MCF 10A (cell line): ENCODE data around the gene CAPN9. TPM values are rescaled to one million over a fixed set of nuclear protein-coding genes. Genes with fewer than 3 reads are reported as not detected.

Experiments
- BruUV-seq: library from RNA; stranded (reverse); fragments of 400-500 nt; replicated peaks from 2 replicates; lab custom pipeline; 2021; lab: Mats Ljungman, UMichigan
- CTCF ChIA-PET: fragments of 300-600 bp; sonication (Branson Sonifier 250); formaldehyde crosslinking; extraction: SDS; loops from one replicate; lab custom pipeline; 2021; ENCODE audit warnings: antibody characterized with exemption, inconsistent platforms; lab: Yijun Ruan, JAX
- POLR2A ChIA-PET: fragments of 300-600, 350-650 bp; sonication (Branson Sonifier 250); formaldehyde crosslinking; extraction: SDS; loops from one replicate; lab custom pipeline; 2020; ENCODE audit warnings: antibody characterized with exemption, inconsistent platforms; lab: Yijun Ruan, JAX
- DNase-seq: peaks from one replicate; pipeline ENCODE4 v3.0.0-alpha.2; 2018; ENCODE audit not compliant: unreplicated experiment
- H3K27ac Mint-ChIP-seq: one replicate; pipeline ENCODE4 v1.8.0; 2022; ENCODE audit warnings: mild to moderate bottlenecking, low read depth, mixed read lengths; ENCODE audit not compliant: unreplicated experiment
- H3K27me3 Mint-ChIP-seq: one replicate; pipeline ENCODE4 v1.8.0; 2022; ENCODE audit warnings: mixed read lengths; ENCODE audit not compliant: insufficient read depth, unreplicated experiment
- H3K36me3 Mint-ChIP-seq: one replicate; pipeline ENCODE4 v1.8.0; 2022; ENCODE audit warnings: mild to moderate bottlenecking, moderate library complexity, mixed read lengths; ENCODE audit not compliant: insufficient read depth, unreplicated experiment
- H3K4me1 Mint-ChIP-seq: one replicate; pipeline ENCODE4 v1.8.0; 2022; ENCODE audit warnings: mixed read lengths; ENCODE audit not compliant: insufficient read depth, unreplicated experiment
- H3K4me3 Mint-ChIP-seq: one replicate; pipeline ENCODE4 v1.8.0; 2022; ENCODE audit warnings: mild to moderate bottlenecking, moderate library complexity, mixed read lengths; ENCODE audit not compliant: unreplicated experiment
- H3K9me3 Mint-ChIP-seq: one replicate; pipeline ENCODE4 v1.8.0; 2022; ENCODE audit warnings: mixed read lengths; ENCODE audit not compliant: unreplicated experiment
- CTCF ChIP-seq: fragments of 200-600 bp; IDR thresholded peaks from one replicate; pipeline ENCODE4 v1.8.0; 2022; ENCODE audit warnings: antibody characterized with exemption, mild to moderate bottlenecking; ENCODE audit not compliant: unreplicated experiment
- intact Hi-C: fragments of 100-400 bp; cut with micrococcal nuclease; formaldehyde crosslinking; loops from 2 replicates; pipeline ENCODE4 v1.14.1; 2022
- total RNA-seq: library from RNA; stranded (reverse); gene quantifications from 2 replicates; pipeline ENCODE4 v1.2.3, GENCODE V29; 2022

CAPN9 gene
- total RNA-seq, 1 experiment from 2014 or later = not detected

- ChIA-PET POLR2A (no interaction called here), CTCF (interaction anchor here (0.5 kb wide), 2 partner anchors 380 to 599 kb away, joined by 3 to 4 read pairs; no protein-coding TSS in a partner anchor)
- no peak overlapping the region for H3K4me3 Mint-ChIP-seq
- intact Hi-C loops = no loop called here
- H3K36me3 Mint-ChIP-seq = no peaks in the 10 kb centered on the region
- H3K27ac Mint-ChIP-seq = no peak overlapping the region
- peaks cover 43% of the 10 kb centered on the region for H3K27me3 Mint-ChIP-seq
- no peaks in the 10 kb centered on the region for H3K4me1 Mint-ChIP-seq
- no peak for TF ChIP-seq CTCF
- BruUV-seq = no TSS peak
- no peak for DNase-seq
- H3K9me3 Mint-ChIP-seq = no peaks in the 10 kb centered on the region
Measured at GRCh38 chr1:230757856-230758708, 10.9 kb downstream of the CAPN9 start.

GRCh38 chr1:230758709-230759368 is 11.7 kb downstream of the CAPN9 start:
- DNase-seq = no peak
- H3K9me3 Mint-ChIP-seq = no peaks in the 10 kb centered on the region
- intact Hi-C loops = no loop called here
- H3K4me1 Mint-ChIP-seq = no peaks in the 10 kb centered on the region
- CTCF ChIA-PET = interaction anchor here (0.5 to 0.7 kb wide), 2 partner anchors 39 to 381 kb away, joined by 3 read pairs; no protein-coding TSS in a partner anchor
- TF ChIP-seq CTCF = no peak
- no TSS peak for BruUV-seq
- H3K36me3 Mint-ChIP-seq = no peaks in the 10 kb centered on the region
- POLR2A ChIA-PET = no interaction called here
- no peak overlapping the region for H3K4me3 Mint-ChIP-seq
- no peak overlapping the region for H3K27ac Mint-ChIP-seq
- peaks cover 43% of the 10 kb centered on the region for H3K27me3 Mint-ChIP-seq

- H3K36me3 Mint-ChIP-seq = no peaks in the 10 kb centered on the region
- no peaks in the 10 kb centered on the region for H3K9me3 Mint-ChIP-seq
- peaks cover 43% of the 10 kb centered on the region for H3K27me3 Mint-ChIP-seq
- ChIA-PET POLR2A (no interaction called here), CTCF (interaction anchor here (0.7 kb wide), 1 partner anchor 39 kb away, joined by 3 read pairs; no protein-coding TSS in a partner anchor)
- no peak for DNase-seq
- intact Hi-C loops = no loop called here
- H3K4me3 Mint-ChIP-seq = no peak overlapping the region
- no peak overlapping the region for H3K27ac Mint-ChIP-seq
- no TSS peak for BruUV-seq
- no peak for TF ChIP-seq CTCF
- no peaks in the 10 kb centered on the region for H3K4me1 Mint-ChIP-seq
Measured at GRCh38 chr1:230759369-230760065, 12.3 kb downstream of the CAPN9 start.
